ENCODE data around the gene ID3. TPM values are rescaled to one million over a fixed set of nuclear protein-coding genes. Genes with fewer than 3 reads are reported as not detected.

The ID3 gene
- total and polyA plus RNA-seq, 9 of the 15 experiments (the other 6 are each of a cell fraction or from before 2014, with no cell fraction given) = 6.8 to 59.8 (median 23.5) TPM

DNA sequence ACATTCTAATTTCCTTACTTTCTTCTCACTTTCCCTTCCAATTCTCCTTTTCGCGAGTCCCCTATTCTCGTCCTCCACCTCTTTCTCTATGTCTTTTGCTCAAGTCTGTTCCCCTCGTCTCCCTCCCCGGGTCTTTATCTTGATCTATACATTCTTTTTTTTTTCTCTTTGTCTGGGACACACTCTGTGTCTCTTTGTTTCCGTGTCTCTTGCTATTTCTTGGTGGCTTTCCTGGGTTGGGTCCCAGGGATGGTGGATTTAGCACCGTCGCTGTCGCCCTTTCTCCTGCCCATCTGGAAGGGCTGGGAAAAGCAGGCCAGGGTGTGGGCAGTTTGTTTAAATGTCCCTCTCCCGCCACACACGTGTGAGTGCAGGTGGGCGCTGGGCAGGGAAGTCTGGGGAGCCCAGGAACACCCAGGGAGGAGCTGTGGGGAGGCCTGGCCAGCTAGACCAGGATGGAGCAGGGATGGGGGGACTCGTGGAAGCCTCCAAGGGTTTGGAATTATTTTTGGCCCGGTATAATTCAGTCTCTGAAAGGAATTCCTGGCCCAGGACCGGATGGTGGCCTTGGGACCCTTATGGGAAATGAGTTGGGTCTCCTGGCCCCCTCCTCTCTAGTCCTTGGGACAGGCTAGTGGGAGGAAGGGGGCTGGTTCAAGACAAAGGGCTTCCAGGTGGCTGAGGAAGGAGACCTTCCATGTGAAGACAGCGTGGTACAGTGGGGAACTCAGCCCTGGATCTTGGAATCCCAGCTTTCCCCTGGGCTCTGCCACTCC is 9.5 kb upstream of the ID3 start (continued):
- TF ChIP-seq TSHZ1 (CRISPR knock-in tag; IDR thresholded peaks at IDR 0.05) = no peak
- no peak for TF ChIP-seq ZNF24 (IDR thresholded peaks at IDR 0.05)
- no peak for TF ChIP-seq NONO (IDR thresholded peaks at IDR 0.05; ENCODE audit: low read depth in 2 of 2, low read length in 1 of 2)
- TF ChIP-seq RREB1 (CRISPR knock-in tag; IDR thresholded peaks at IDR 0.05) = no peak
- no peak for TF ChIP-seq ZNF224 (CRISPR knock-in tag; IDR thresholded peaks at IDR 0.05)
- peak; percentile 93 for TF ChIP-seq ZNF512 (tag; IDR thresholded peaks at IDR 0.05)
- no peak for TF ChIP-seq MED1 (CRISPR knock-in tag; IDR thresholded peaks at IDR 0.05; ENCODE audit: borderline replicate concordance)
- no peak for TF ChIP-seq PPARD (CRISPR knock-in tag; IDR thresholded peaks at IDR 0.05)
- TF ChIP-seq WHSC1 (IDR thresholded peaks at IDR 0.05; ENCODE audit: low read length) = no peak
- TF ChIP-seq CAMTA2 (CRISPR knock-in tag; conservative IDR thresholded peaks at IDR 0.05) = no peak
- no peak for TF ChIP-seq FOXJ3 (CRISPR knock-in tag; IDR thresholded peaks at IDR 0.05)
- no peak for TF ChIP-seq NCOR1 (IDR thresholded peaks at IDR 0.05)
- TF ChIP-seq PHF8 (IDR thresholded peaks at IDR 0.05; ENCODE audit: borderline replicate concordance, low read length) = peak; percentile 19; the same call in 1 of the 2 replicates
- TF ChIP-seq, protein P1, sequence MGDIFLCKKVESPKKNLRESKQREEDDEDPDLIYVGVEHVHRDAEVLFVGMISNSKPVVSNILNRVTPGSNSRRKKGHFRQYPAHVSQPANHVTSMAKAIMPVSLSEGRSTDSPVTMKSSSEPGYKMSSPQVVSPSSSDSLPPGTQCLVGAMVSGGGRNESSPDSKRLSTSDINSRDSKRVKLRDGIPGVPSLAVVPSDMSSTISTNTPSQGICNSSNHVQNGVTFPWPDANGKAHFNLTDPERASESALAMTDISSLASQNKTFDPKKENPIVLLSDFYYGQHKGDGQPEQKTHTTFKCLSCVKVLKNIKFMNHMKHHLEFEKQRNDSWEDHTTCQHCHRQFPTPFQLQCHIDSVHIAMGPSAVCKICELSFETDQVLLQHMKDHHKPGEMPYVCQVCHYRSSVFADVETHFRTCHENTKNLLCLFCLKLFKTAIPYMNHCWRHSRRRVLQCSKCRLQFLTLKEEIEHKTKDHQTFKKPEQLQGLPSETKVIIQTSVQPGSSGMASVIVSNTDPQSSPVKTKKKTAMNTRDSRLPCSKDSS (IDR thresholded peaks at IDR 0.05; ENCODE audit: low read depth, partially characterized antibody) = no peak
- TF ChIP-seq HNRNPUL1 (IDR thresholded peaks at IDR 0.05; ENCODE audit: low read length) = no peak
